Measurements from ENCODE around the gene UBB. TPM values are rescaled to one million over a fixed set of nuclear protein-coding genes. Genes with fewer than 3 reads are reported as not detected.

The UBB gene
- total RNA-seq, 1 donor from 2014 or later: 2,177 TPM

DNA sequence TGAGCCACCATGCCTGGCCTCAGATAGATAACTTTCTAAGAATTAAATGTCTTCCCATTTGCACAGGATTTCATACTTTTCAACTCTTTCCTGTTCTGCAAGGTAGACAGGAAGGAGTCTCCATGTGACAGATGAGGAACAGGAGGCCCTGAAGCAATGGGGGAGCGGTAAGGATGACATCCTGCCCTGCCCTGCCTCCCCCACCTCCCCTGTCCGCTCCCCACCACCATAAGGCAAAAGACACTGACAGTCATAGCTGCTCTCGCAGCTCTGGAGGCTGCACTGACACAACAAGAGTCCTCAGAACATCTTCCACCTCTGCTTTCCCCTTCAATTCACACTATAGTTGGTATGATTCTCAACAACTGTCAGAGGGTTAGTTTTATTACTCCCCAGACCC is 37.3 kb upstream of the UBB start:
- Mint-ChIP-seq H3K9me3 (no peaks in the 10 kb centered on the region), H3K27ac (ENCODE audit: unreplicated experiment) (no peak overlapping the region), H3K4me1 (peaks cover 7% of the 10 kb centered on the region), H3K4me3 (peak overlapping the region; percentile 47), H3K27me3 (ENCODE audit: low read depth) (no peaks in the 10 kb centered on the region), H3K36me3 (ENCODE audit: low read depth) (peaks cover 28% of the 10 kb centered on the region)
- no peak for DNase-seq (ENCODE audit: low read depth, low spot score)
- TF ChIP-seq CTCF (conservative IDR thresholded peaks at IDR 0.05): no peak

GRCh38 chr17:16345565-16345964 is 35.3 kb upstream of the UBB start:
- Mint-ChIP-seq H3K36me3 (ENCODE audit: low read depth) (peaks cover 28% of the 10 kb centered on the region), H3K27me3 (ENCODE audit: low read depth) (no peaks in the 10 kb centered on the region), H3K4me1 (peaks cover 24% of the 10 kb centered on the region), H3K4me3 (peak overlapping the region; percentile 66), H3K27ac (ENCODE audit: unreplicated experiment) (no peak overlapping the region), H3K9me3 (no peaks in the 10 kb centered on the region)
- no peak for TF ChIP-seq CTCF (conservative IDR thresholded peaks at IDR 0.05)
- DNase-seq (ENCODE audit: low read depth, low spot score): no peak

DNA sequence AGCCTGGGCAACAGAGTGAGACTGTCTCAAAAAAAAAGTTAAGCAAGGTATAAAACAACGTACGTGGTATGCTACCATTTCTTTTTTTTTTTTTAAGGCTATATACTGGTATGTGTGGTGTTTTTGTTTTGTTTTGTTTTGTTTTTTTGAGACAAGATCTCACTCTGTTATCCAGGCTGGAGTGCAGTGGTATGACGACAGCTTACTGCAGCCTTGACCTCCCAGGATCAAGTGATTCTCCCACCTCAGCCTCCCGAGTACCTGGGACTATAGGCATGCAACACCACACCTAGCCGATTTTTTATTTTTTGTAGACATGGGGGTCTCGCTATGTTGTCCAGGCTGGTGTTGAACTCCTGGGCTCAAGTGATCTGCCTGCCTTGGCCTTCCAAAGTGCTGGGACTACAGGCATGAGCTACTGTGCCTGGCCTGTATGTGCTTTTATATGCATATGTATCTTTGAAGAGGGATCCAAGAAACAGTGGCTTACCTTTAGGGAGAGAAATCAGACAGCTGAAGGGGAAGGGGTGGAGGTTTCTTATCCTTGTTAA is 34.1 kb upstream of the UBB start:
- no peaks in the 10 kb centered on the region for H3K27me3 Mint-ChIP-seq (ENCODE audit: low read depth)
- H3K36me3 Mint-ChIP-seq (ENCODE audit: low read depth): peaks cover 29% of the 10 kb centered on the region
- peaks cover 36% of the 10 kb centered on the region for H3K4me1 Mint-ChIP-seq
- peak overlapping the region; percentile 74 for H3K4me3 Mint-ChIP-seq
- H3K27ac Mint-ChIP-seq (ENCODE audit: unreplicated experiment): no peak overlapping the region
- H3K9me3 Mint-ChIP-seq: no peaks in the 10 kb centered on the region
- no peak for TF ChIP-seq CTCF (conservative IDR thresholded peaks at IDR 0.05)
- no peak for DNase-seq (ENCODE audit: low read depth, low spot score)

GRCh38 chr17:16348586-16348985 is 32.3 kb upstream of the UBB start:
- DNase-seq (ENCODE audit: low read depth, low spot score): no peak
- Mint-ChIP-seq H3K27ac (ENCODE audit: unreplicated experiment) (peak overlapping the region; percentile 19), H3K9me3 (no peaks in the 10 kb centered on the region), H3K36me3 (ENCODE audit: low read depth) (peaks cover 24% of the 10 kb centered on the region), H3K4me3 (peak overlapping the region; percentile 81), H3K4me1 (peaks cover 45% of the 10 kb centered on the region), H3K27me3 (ENCODE audit: low read depth) (no peaks in the 10 kb centered on the region)
- no peak for TF ChIP-seq CTCF (conservative IDR thresholded peaks at IDR 0.05)

GRCh38 chr17:16349431-16349830 is 31.5 kb upstream of the UBB start:
- no peaks in the 10 kb centered on the region for H3K9me3 Mint-ChIP-seq
- H3K36me3 Mint-ChIP-seq (ENCODE audit: low read depth): peaks cover 19% of the 10 kb centered on the region
- peak overlapping the region; percentile 81 for H3K4me3 Mint-ChIP-seq
- H3K27me3 Mint-ChIP-seq (ENCODE audit: low read depth): no peaks in the 10 kb centered on the region
- H3K4me1 Mint-ChIP-seq: peaks cover 49% of the 10 kb centered on the region
- peak overlapping the region; percentile 19 for H3K27ac Mint-ChIP-seq (ENCODE audit: unreplicated experiment)
- no peak for DNase-seq (ENCODE audit: low read depth, low spot score)
- no peak for TF ChIP-seq CTCF (conservative IDR thresholded peaks at IDR 0.05)

All from neural crest cell (in vitro differentiated cells).